Activated CD8-positive, alpha-beta memory T cell treated with anti-CD3 and anti-CD28 coated beads for 36 hours (primary cell): ENCODE data around the gene VSNL1. TPM values are rescaled to one million over a fixed set of nuclear protein-coding genes. Genes with fewer than 3 reads are reported as not detected.

Source experiments
- CTCF ChIA-PET: fragments of 350-600 bp; sonication (Branson Sonifier 250); formaldehyde crosslinking; loops from one replicate; lab custom pipeline; 2021; ENCODE audit warnings: antibody characterized with exemption; lab: Charles Lee
- POLR2A ChIA-PET: fragments of 350-600 bp; sonication (Branson Sonifier 250); formaldehyde crosslinking; loops from one replicate; lab custom pipeline; 2021; ENCODE audit warnings: antibody characterized with exemption; lab: Charles Lee
- total RNA-seq, 2 experiments: library from RNA; stranded (reverse); gene quantifications; one replicate each; pipeline ENCODE4 v1.2.3, GENCODE V29; 2021

Gene VSNL1
- total RNA-seq, 2 experiments from 2014 or later, result not detected

- POLR2A ChIA-PET, result no interaction called here
- CTCF ChIA-PET, result no interaction called here
These were observed 94.5 kb downstream of the VSNL1 start for GRCh38 chr2:17634997-17635396.

- ChIA-PET CTCF (no interaction called here), POLR2A (no interaction called here)
These were observed 95.8 kb downstream of the VSNL1 start for GRCh38 chr2:17636257-17636656.

- ChIA-PET CTCF (no interaction called here), POLR2A (no interaction called here)
These were observed 96.8 kb downstream of the VSNL1 start for GRCh38 chr2:17637131-17637906.

GRCh38 chr2:17638196-17638743 is 97.8 kb downstream of the VSNL1 start:
- POLR2A ChIA-PET, result no interaction called here
- CTCF ChIA-PET, result no interaction called here

DNA sequence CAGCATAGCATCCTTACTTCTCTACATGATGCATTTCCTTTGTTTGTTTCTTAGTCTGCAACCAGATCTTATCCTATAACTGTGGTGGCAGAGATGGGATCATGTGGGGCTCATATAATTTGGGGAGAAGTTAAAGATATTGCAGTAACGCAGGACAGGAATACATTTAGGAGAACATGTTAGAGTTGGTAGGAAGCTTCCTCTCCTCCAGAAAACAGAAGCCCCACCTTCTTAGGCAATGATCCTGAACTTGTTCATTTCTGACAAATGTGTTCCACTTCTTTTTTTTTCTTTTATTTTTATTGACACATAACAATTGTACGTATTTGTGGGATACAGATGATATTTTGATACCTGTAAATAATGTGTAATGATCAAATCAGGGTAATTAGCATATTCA is 99.9 kb downstream of the VSNL1 start:
- POLR2A ChIA-PET, result no interaction called here
- CTCF ChIA-PET, result interaction anchor here (0.6 kb wide), 1 partner anchor 190 kb away, joined by 3 read pairs; no protein-coding TSS in a partner anchor

DNA sequence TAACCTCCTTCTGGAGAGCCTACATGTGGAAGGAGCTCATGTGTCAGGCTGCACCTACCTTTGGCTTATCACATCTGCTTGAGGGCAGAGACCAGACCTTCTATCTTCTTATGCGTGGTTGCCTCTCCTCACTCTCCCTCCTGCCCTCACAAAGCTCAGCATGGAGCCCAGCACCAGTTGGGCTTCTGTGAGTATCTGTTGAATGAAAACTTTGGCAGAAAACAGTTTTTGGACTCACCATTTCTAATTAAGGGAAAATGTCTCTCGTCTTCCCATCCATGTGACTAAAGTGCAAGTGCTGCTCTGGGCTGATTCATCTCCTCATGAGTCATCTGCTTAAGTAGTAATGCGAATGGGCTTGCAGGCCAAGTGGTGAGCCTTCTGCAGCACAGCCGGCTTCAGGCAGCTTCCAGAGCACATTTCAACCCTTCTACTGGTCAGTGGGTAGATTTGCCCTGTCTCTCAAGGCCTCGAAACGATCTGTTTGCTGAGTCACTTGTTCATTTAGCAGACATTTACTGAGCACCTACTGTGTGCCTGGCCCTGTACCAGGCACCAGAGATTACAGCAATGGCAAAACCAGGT is 102.6 kb downstream of the VSNL1 start:
- CTCF ChIA-PET, result no interaction called here
- POLR2A ChIA-PET, result no interaction called here

DNA sequence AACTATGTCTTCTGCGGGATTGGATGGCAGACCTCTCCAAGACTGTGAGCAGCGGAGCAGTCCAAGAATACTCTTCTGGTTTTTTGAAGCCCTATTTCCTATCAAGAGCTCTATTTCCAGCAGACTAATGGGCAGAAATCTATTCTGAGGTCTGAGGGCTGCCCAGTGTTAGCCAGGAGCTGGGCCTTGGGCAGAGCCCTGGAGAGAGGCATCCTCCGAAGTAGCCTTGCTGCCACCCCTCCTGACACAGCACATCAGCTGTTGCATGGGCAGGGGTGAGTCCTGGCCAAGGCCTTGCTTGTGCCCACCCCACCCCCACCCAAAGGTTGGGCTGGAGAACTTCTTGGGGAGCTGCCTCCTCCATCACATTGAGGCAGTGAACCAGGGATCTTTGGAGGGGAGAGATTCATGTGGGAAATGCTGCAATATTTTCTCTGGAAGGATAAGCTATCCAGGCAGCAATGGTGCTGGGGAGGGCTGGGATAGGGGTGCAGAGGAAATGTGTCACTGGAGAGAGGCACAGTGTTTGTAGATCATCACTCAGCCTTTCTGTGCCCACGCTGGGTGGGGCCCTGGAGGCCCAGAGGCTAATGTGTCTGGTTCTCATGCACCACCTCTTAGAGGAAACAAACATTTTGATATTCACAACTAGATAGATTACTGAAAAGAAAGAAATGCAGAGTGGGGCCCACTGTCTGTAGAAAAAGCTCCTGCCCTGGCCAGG is 104.7 kb downstream of the VSNL1 start:
- POLR2A ChIA-PET, result interaction anchor here (1.4 kb wide), 1 partner anchor 26 kb away, joined by 4 read pairs; no protein-coding TSS in a partner anchor
- CTCF ChIA-PET, result interaction anchor here (1.1 to 5.0 kb wide), 4 partner anchors 10 to 105 kb away, joined by 3 to 27 read pairs (median 4); no protein-coding TSS in a partner anchor

DNA sequence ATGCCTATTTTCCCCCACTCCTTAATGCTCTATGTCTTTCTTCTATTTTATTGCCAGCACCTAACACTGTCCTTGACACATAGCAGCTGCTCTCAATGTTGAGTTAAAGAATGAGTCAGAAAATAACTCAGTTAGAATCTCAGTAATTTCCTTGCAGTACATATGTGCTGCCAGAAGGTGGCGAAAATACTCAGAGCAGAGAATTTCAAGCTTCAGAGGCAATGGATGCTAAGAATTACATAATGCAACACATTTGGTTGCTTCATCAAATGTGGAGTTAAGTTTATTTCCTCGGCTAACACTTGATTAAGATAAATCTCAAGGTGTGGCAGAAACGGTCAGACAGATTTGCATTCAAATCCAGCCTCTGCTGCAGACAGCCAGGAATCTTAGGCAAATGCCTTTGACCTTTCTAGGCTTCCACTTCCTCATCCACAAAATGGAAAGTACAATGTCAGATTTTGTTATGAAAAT is 105.6 kb downstream of the VSNL1 start:
- ChIA-PET CTCF (interaction anchor here (0.9 to 5.0 kb wide), 5 partner anchors 9 to 104 kb away, joined by 3 to 27 read pairs (median 4); no protein-coding TSS in a partner anchor), POLR2A (interaction anchor here (1.4 kb wide), 1 partner anchor 25 kb away, joined by 4 read pairs; no protein-coding TSS in a partner anchor)

GRCh38 chr2:17646838-17647701 is 106.6 kb downstream of the VSNL1 start:
- ChIA-PET POLR2A (no interaction called here), CTCF (interaction anchor here (5.0 kb wide), 1 partner anchor 24 kb away, joined by 27 read pairs; no protein-coding TSS in a partner anchor)

- CTCF ChIA-PET, result interaction anchor here (5.0 kb wide), 1 partner anchor 22 kb away, joined by 27 read pairs; no protein-coding TSS in a partner anchor
- POLR2A ChIA-PET, result no interaction called here
These were observed 108.1 kb downstream of the VSNL1 start for GRCh38 chr2:17648581-17648980.

GRCh38 chr2:17649026-17649425 is 108.5 kb downstream of the VSNL1 start:
- CTCF ChIA-PET, result no interaction called here

DNA sequence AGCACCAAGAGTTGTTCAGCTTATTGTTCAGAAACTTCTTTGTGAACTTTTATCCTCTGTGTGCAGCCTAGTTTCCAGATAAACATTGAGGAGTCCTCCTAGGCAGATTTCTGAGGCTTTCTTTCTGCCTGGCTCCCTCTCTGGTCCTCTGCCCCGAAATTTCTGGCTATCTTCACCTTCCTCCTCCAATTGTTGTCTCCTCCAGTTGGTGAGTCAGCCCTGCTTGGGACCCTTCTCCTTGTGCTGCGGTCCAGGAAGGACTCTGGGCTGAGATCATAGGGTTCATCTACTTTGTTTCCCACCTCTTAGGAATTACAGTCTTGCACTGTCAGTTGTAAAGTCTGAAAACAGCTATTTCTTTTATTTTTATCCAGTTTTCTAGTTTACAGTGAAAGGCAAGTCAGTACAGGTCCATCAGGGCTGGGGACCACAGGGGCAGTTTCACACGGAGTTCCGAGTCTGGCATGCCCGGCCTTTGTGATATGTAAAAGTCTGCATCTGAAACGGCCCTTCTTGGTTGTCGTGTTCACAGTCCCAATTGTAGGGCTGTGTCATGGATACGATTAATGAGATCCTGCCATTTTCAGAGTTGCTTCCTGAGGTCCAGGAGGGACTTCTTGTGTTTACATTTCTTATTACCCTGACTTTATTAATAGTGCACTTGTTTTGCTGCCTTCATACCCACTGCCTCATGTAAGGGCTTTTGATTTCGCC is 112.3 kb downstream of the VSNL1 start:
- ChIA-PET POLR2A (interaction anchor here (0.6 kb wide), 1 partner anchor 10 kb away, joined by 3 read pairs; no protein-coding TSS in a partner anchor), CTCF (no interaction called here)

More at GRCh38 chr2:17649026-17649425, 108.5 kb downstream of the VSNL1 start:
- POLR2A ChIA-PET, result no interaction called here

DNA sequence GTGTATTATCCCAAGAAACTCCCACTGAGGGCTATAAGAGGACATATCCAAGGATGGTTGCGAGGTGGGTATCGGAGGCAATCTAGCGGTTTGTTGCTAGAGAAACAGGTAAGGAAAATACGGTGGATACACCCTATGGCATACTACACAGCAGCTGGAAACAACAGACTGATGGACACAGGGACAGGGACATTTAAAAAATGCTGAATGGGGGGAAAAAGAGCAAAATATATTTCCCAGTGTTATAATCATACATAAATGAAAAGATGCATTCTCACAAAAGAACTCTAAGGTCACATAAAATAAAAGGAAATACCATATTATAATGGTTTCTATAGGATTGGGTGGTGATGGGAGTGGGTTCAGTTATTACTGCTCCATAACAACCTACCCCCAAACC is 117.3 kb downstream of the VSNL1 start:
- POLR2A ChIA-PET, result no interaction called here
- CTCF ChIA-PET, result interaction anchor here (1.3 kb wide), 1 partner anchor 14 kb away, joined by 4 read pairs; no protein-coding TSS in a partner anchor

DNA sequence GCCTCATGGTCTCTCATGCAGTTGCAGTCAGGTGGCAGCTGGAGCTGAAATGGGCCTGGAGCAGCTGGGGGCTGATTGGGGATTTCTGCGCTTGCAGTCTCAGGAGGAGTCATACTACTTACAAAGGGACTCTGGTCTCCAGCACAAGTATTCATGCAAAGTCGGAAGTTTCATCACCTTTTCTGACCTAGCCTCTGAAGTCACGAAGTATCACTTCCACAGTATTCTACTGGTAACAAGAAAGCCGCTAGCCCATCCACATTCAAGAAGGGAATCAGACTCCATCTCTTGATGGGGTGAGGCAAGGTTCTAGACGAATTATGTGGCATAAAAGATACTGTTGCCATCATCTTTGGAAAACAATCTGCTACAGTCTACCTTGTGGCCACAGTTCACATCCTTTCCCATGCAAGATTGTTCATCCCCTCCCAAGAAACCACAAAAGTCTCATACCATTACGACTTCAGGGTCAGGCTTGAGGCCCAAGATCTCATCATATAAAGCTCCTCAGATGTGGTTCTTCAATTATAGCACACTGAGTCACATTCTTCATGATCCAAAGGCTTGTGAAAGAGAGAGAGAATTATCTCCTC is 117.9 kb downstream of the VSNL1 start:
- ChIA-PET CTCF (interaction anchor here (1.3 kb wide), 1 partner anchor 13 kb away, joined by 4 read pairs; no protein-coding TSS in a partner anchor), POLR2A (no interaction called here)

DNA sequence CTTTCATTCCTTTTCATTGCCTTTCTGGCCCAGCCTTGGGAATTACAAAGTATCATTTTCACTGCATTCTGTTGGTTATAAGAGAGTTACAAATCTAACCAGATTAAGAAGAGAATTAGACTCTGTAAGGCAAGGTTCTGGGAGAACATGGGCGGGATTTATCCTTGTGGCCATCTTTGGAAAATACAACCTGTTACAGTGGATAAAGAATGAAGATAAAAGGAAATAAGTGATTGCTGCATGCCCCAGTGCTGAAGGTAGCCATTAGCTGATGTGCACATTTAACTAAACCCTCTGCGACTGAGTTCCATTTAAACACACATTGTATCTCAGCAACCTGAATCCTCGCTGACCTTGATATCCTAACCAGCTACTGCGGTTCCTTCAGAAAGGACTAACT is 119.7 kb downstream of the VSNL1 start:
- ChIA-PET CTCF (interaction anchor here (2.8 kb wide), 1 partner anchor 11 kb away, joined by 13 read pairs; no protein-coding TSS in a partner anchor), POLR2A (no interaction called here)

DNA sequence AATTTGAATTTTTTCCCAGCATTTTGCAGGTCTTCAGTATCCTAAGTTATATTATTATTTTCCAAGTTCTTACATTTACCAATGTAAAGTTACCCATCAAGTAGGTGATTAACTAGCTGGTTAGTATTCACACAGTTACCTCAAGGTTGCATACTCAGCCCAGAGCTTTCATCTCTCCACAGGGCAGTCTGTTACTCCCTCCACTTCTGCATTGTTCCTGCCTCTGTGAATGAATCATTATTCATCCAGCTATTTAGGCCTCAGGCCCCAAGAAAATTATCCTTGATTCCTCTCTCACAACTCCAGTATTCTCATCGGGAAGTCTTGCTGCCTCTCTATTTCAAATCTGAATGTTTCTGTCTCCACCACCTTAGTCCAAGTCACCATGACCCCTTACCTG is 121.0 kb downstream of the VSNL1 start:
- CTCF ChIA-PET, result interaction anchor here (2.8 kb wide), 1 partner anchor 10 kb away, joined by 13 read pairs; no protein-coding TSS in a partner anchor

GRCh38 chr2:17662723-17663122 is 122.2 kb downstream of the VSNL1 start:
- POLR2A ChIA-PET, result no interaction called here
- CTCF ChIA-PET, result interaction anchor here (2.8 kb wide), 1 partner anchor 8 kb away, joined by 13 read pairs; no protein-coding TSS in a partner anchor

More for the DNA sequence above, 121.0 kb downstream of the VSNL1 start:
- POLR2A ChIA-PET, result no interaction called here
